ENCODE data around the gene TRPV4. TPM values are rescaled to one million over a fixed set of nuclear protein-coding genes. Genes with fewer than 3 reads are reported as not detected.

TRPV4 gene
- total RNA-seq, 1 experiment from 2014 or later = 0.44 TPM

- no peak for ATAC-seq
- CTCF ChIA-PET = no interaction called here
- Histone ChIP-seq H3K36me3 (ENCODE audit: control insufficient read depth, insufficient read depth, low read length) (no peaks in the 10 kb centered on the region), H3K4me1 (ENCODE audit: control insufficient read depth, insufficient read depth, low read length) (no peaks in the 10 kb centered on the region), H3K27ac (ENCODE audit: low read length) (no peak overlapping the region), H3K4me3 (ENCODE audit: low read depth in 2 of 2, low read length in 2 of 2) (no peak overlapping the region), H3K9me3 (ENCODE audit: control insufficient read depth, insufficient read depth, low read depth, low read length) (no peaks in the 10 kb centered on the region), H3K27me3 (ENCODE audit: control insufficient read depth, insufficient read depth, low read length) (no peaks in the 10 kb centered on the region; the same call in 1 of the 2 replicates)
- in situ Hi-C loops (cut with HindIII; ENCODE audit: low pct_unique_long_range_greater_than_20kb, low sequenced_read_pairs) = no loop called here
- intact Hi-C loops (cut with micrococcal nuclease; ENCODE audit: unreplicated experiment) = no loop called here
- POLR2A ChIA-PET = no interaction called here
- no TSS peak for BruUV-seq (replicated peaks)
- TF ChIP-seq, protein P1, sequence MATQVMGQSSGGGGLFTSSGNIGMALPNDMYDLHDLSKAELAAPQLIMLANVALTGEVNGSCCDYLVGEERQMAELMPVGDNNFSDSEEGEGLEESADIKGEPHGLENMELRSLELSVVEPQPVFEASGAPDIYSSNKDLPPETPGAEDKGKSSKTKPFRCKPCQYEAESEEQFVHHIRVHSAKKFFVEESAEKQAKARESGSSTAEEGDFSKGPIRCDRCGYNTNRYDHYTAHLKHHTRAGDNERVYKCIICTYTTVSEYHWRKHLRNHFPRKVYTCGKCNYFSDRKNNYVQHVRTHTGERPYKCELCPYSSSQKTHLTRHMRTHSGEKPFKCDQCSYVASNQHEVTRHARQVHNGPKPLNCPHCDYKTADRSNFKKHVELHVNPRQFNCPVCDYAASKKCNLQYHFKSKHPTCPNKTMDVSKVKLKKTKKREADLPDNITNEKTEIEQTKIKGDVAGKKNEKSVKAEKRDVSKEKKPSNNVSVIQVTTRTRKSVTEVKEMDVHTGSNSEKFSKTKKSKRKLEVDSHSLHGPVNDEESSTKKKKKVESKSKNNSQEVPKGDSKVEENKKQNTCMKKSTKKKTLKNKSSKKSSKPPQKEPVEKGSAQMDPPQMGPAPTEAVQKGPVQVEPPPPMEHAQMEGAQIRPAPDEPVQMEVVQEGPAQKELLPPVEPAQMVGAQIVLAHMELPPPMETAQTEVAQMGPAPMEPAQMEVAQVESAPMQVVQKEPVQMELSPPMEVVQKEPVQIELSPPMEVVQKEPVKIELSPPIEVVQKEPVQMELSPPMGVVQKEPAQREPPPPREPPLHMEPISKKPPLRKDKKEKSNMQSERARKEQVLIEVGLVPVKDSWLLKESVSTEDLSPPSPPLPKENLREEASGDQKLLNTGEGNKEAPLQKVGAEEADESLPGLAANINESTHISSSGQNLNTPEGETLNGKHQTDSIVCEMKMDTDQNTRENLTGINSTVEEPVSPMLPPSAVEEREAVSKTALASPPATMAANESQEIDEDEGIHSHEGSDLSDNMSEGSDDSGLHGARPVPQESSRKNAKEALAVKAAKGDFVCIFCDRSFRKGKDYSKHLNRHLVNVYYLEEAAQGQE (IDR thresholded peaks at IDR 0.05; ENCODE audit: insufficient read depth in 1 of 2, low read depth in 2 of 2, low read length in 1 of 2) = no peak
- TF ChIP-seq SIN3A (IDR thresholded peaks at IDR 0.05; ENCODE audit: borderline replicate concordance, insufficient read depth, low read depth, low read length) (no peak), POLR2AphosphoS5 (IDR thresholded peaks at IDR 0.05; ENCODE audit: low read depth, low read length) (no peak), TCF7L2 (IDR thresholded peaks at IDR 0.05; ENCODE audit: low read depth, low read length) (no peak)
- TF ChIP-seq, protein P2, sequence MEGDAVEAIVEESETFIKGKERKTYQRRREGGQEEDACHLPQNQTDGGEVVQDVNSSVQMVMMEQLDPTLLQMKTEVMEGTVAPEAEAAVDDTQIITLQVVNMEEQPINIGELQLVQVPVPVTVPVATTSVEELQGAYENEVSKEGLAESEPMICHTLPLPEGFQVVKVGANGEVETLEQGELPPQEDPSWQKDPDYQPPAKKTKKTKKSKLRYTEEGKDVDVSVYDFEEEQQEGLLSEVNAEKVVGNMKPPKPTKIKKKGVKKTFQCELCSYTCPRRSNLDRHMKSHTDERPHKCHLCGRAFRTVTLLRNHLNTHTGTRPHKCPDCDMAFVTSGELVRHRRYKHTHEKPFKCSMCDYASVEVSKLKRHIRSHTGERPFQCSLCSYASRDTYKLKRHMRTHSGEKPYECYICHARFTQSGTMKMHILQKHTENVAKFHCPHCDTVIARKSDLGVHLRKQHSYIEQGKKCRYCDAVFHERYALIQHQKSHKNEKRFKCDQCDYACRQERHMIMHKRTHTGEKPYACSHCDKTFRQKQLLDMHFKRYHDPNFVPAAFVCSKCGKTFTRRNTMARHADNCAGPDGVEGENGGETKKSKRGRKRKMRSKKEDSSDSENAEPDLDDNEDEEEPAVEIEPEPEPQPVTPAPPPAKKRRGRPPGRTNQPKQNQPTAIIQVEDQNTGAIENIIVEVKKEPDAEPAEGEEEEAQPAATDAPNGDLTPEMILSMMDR (IDR thresholded peaks at IDR 0.05) = no peak
- DNase-seq (ENCODE audit: low read depth, low spot score) = no peak
Observed at GRCh38 chr12:109800536-109800935, 32.7 kb downstream of the TRPV4 start.

DNA sequence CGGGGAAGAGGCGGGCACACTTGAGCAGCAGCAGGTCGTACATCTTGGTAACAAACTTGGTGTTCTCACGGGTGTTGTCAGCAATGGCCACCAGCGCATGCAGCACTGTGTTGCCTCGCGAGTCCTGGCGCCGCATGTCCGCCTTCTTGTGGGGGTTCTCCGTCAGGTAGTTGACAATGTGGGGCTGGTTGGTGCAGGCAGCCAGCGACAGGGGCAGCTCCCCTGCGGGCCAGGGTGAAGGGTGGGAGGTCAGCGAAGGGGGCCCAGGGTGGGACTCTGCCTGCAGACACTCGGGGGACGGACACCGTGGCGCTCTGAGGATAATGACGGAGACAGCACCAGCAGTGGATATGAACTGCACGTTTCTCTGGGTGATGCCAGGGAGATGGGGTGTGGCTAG, 34.5 kb downstream of the TRPV4 start:
- POLR2A ChIA-PET = no interaction called here
- CTCF ChIA-PET = no interaction called here
- H3K27me3 ChIP-seq (ENCODE audit: control insufficient read depth, insufficient read depth, low read length) = no peaks in the 10 kb centered on the region; the same call in 1 of the 2 replicates

More for the DNA sequence above, 34.5 kb downstream of the TRPV4 start:
- ATAC-seq (no peak), DNase-seq (ENCODE audit: low read depth, low spot score) (no peak)
- Histone ChIP-seq H3K9me3 (ENCODE audit: control insufficient read depth, insufficient read depth, low read depth, low read length) (no peaks in the 10 kb centered on the region), H3K27ac (ENCODE audit: low read length) (no peak overlapping the region), H3K4me3 (ENCODE audit: low read depth in 2 of 2, low read length in 2 of 2) (no peak overlapping the region), H3K36me3 (ENCODE audit: control insufficient read depth, insufficient read depth, low read length) (no peaks in the 10 kb centered on the region), H3K4me1 (ENCODE audit: control insufficient read depth, insufficient read depth, low read length) (no peaks in the 10 kb centered on the region)
- TF ChIP-seq TCF7L2 (IDR thresholded peaks at IDR 0.05; ENCODE audit: low read depth, low read length) (no peak), POLR2AphosphoS5 (IDR thresholded peaks at IDR 0.05; ENCODE audit: low read depth, low read length) (no peak), SIN3A (IDR thresholded peaks at IDR 0.05; ENCODE audit: borderline replicate concordance, insufficient read depth, low read depth, low read length) (no peak)
- TF ChIP-seq, protein P2 (IDR thresholded peaks at IDR 0.05) = no peak
- TF ChIP-seq, protein P1 (IDR thresholded peaks at IDR 0.05; ENCODE audit: insufficient read depth in 1 of 2, low read depth in 2 of 2, low read length in 1 of 2) = no peak
- intact Hi-C loops (cut with micrococcal nuclease; ENCODE audit: unreplicated experiment) = no loop called here
- in situ Hi-C loops (cut with HindIII; ENCODE audit: low pct_unique_long_range_greater_than_20kb, low sequenced_read_pairs) = no loop called here
- no TSS peak for BruUV-seq (replicated peaks)

Data from Panc1 (cell line).